ENCODE data around the gene RTCA. TPM values are rescaled to one million over a fixed set of nuclear protein-coding genes. Genes with fewer than 3 reads are reported as not detected.
"Not testable (repeated sequence)": the region's sequence is repeated elsewhere in the genome, so short reads cannot be mapped to it uniquely, and the experiment has no call there.

Gene RTCA
- total RNA-seq, 1 donor from 2014 or later: 40.4 TPM

DNA sequence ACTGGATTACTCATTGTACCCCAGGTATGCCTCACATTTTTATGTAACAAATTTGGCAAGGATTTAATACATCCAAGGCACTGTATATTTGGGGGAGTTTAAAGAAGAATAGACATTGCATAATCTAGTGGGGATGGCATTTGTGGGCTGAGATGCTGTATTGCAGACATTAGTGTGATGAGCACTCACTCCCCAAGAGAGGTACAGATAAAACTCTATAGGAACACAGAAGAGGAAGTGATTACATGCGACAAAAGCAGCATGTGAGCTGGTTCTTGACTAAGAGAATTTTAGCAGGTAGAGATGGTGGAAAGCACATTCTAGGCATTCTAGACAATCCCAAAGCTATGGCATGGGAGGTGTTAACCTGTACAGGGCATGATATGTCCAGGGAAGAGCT, 62.1 kb downstream of the RTCA start:
- TF ChIP-seq, protein P1, sequence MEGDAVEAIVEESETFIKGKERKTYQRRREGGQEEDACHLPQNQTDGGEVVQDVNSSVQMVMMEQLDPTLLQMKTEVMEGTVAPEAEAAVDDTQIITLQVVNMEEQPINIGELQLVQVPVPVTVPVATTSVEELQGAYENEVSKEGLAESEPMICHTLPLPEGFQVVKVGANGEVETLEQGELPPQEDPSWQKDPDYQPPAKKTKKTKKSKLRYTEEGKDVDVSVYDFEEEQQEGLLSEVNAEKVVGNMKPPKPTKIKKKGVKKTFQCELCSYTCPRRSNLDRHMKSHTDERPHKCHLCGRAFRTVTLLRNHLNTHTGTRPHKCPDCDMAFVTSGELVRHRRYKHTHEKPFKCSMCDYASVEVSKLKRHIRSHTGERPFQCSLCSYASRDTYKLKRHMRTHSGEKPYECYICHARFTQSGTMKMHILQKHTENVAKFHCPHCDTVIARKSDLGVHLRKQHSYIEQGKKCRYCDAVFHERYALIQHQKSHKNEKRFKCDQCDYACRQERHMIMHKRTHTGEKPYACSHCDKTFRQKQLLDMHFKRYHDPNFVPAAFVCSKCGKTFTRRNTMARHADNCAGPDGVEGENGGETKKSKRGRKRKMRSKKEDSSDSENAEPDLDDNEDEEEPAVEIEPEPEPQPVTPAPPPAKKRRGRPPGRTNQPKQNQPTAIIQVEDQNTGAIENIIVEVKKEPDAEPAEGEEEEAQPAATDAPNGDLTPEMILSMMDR (conservative IDR thresholded peaks at IDR 0.05; ENCODE audit: low read depth, low read length): no peak
- no peak overlapping the region for H3K4me3 ChIP-seq (ENCODE audit: low read depth, low read length)
- DNase-seq (ENCODE audit: low read depth): no peak

DNA sequence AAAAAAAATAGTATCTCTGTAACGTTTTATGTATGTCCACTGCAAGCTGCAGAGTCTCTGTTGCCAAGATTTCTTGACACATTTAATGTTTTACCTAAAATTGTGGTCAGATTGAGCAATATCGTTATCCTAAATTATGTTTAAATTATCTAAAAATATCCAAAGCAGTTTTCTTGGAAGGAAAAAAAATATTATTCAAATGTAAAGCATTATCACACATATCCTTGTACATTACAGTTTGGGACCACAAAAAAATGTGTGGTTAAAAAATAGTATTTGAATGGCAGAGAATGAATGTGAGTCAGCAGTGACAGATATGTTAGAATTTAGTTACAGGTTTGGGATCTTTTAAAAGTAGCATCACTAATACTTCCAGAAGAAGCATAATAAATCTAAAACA, 65.1 kb downstream of the RTCA start:
- DNase-seq (ENCODE audit: low read depth); H3K4me3 ChIP-seq (ENCODE audit: low read depth, low read length): not testable (repeated sequence)

DNA sequence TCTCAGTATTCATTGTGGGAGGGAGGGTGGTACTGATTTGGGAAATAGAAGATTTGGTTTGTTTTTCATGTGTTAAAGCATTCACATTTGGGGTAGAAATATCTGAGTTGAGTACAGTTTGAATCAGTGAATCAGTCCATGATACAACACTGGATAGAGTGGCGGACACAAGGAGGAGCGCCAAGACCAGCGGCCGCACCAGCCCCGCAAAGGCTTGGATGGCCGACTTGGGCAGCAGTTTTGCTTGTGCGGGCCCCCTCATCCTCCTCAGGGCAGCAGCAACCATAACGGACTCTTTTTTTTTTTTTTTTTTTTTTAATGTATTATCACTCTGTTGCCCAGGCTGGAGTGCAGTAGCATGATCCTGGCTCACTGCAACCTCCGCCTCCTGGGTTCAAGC, 66.3 kb downstream of the RTCA start:
- TF ChIP-seq, protein P1 (conservative IDR thresholded peaks at IDR 0.05; ENCODE audit: low read depth, low read length): no peak
- DNase-seq (ENCODE audit: low read depth): no peak
- H3K4me3 ChIP-seq (ENCODE audit: low read depth, low read length): no peak overlapping the region

DNA sequence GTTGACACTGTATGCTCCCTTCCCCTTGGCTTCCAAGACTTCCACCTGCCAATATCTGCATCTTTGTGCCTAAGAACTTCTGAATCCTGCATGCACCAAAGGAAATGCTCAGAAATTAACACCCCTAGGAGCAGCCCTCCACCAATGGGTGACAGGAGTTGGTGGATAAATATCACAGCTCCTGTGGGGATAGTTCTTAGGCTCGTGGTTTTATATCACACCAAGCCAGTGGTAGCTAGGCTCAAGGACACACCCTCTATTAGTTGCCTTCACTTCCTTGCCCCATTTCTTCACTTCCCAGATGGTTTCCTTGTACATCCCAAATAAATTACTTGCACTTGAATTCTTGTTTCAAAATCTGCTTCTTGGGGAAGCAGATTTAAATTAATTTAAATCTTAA, 69.4 kb downstream of the RTCA start:
- H3K4me3 ChIP-seq (ENCODE audit: low read depth, low read length): no peak overlapping the region
- TF ChIP-seq, protein P1 (conservative IDR thresholded peaks at IDR 0.05; ENCODE audit: low read depth, low read length): no peak
- no peak for DNase-seq (ENCODE audit: low read depth)

DNA sequence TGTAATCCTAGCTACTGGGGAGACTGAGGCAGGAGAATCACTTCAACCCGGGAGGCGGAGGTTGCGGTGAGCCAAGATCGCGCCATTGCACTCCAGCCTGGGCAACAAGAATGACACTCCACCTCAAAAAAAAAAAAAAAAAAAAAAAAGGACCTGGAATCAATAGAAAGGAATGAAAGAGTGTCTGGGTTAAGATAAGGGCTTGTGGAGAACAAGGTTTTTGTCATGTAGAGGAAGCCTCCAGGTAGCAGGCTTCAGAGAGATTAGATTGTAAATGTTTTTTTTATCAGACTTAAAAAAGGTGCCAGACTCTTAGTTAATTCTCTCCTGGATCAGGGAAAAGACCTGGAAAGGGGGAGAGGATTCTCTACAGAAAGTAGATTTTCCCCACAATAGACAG, 71.9 kb downstream of the RTCA start:
- not testable (repeated sequence) for H3K4me3 ChIP-seq (ENCODE audit: low read depth, low read length); DNase-seq (ENCODE audit: low read depth)

DNA sequence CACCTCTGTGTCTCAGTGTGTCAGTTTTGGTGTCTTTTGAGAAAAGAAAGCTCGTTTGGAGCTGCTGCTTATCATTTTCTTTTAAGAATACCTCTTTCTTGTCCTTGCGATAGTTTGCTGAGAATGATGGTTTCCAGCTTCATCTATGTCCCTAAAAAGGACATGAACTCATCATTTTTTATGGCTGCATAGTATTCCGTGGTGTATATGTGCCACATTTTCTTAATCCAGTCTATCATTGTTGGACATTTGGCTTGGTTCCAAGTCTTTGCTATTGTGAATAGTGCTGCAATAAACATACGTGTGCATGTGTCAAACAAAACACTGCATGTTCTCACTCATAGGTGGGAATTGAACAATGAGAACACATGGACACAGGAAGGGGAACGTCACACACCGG, 73.7 kb downstream of the RTCA start:
- not testable (repeated sequence) for DNase-seq (ENCODE audit: low read depth)

DNA sequence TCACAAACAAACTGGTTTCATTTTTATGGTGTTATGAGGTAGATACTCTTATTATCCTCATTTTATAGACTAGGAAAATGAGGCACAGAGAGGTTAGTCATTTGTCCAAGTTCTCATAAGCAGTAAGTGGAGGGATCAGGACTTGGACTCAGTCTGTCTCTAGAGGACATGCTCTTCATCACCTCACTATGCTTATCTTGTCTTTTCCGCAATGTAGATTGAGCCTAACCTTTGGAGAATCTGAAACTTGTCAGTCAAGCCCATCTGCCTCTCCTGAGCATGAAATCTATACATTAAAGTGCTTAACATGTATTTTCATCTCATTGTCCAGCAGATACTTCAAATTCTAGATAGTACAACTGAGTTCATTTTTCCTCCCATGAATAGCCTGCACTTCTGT, 74.5 kb downstream of the RTCA start:
- DNase-seq (ENCODE audit: low read depth): no peak
- TF ChIP-seq, protein P1 (conservative IDR thresholded peaks at IDR 0.05; ENCODE audit: low read depth, low read length): no peak
- H3K4me3 ChIP-seq (ENCODE audit: low read depth, low read length): no peak overlapping the region

More for the DNA sequence above, 73.7 kb downstream of the RTCA start:
- H3K4me3 ChIP-seq (ENCODE audit: low read depth, low read length): not testable (repeated sequence)

DNA sequence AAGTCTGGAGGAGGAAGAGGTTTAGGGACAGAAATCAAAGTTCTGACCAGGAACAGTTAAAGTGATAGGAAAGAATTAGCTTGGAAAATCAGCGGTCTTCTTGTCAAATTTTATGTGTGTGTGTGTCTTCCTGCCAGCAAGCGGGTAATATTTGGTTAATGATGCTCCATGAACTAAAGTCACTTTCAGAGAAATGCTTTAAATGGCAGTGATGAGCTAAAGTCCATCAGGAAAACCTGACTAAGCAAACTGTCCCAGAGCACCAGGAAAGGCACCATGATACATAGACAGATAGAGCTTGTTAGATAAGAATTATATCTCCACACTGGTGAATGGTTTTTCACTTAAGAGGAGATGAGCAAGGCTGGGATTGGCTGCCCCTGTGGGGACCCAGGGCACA, 76.3 kb downstream of the RTCA start:
- DNase-seq (ENCODE audit: low read depth): no peak
- TF ChIP-seq, protein P1 (conservative IDR thresholded peaks at IDR 0.05; ENCODE audit: low read depth, low read length): no peak
- H3K4me3 ChIP-seq (ENCODE audit: low read depth, low read length): no peak overlapping the region

Other genes with a start within 250 kb of the RTCA start
- gene SASS6, start 133.3 kb upstream of the RTCA start, total RNA-seq: 8.2 TPM in 2 replicates
- 6.7 and 19.0 TPM in 2 replicates for gene TRMT13, start 133.1 kb upstream of the RTCA start, total RNA-seq
- gene LRRC39, start 88.0 kb upstream of the RTCA start, total RNA-seq: 0.07 TPM in 1 of 2 replicates, not detected in the other
- gene DBT, start 16.4 kb upstream of the RTCA start, total RNA-seq: 2.8 and 3.6 TPM in 2 replicates
- gene CDC14A, start 86.3 kb downstream of the RTCA start, total RNA-seq: 4.9 and 7.4 TPM in 2 replicates